ENCODE data around the gene ZFYVE16.

Gene ZFYVE16

GRCh38 chr5:80399526-80400239 is 8.2 kb upstream of the ZFYVE16 start (continued):
- TF ChIP-seq CTCF (tag by site-specific recombination; IDR thresholded peaks at IDR 0.05) (no peak), ZBTB20 (tag by site-specific recombination; IDR thresholded peaks at IDR 0.05) (no peak), ZNF24 (tag by site-specific recombination; IDR thresholded peaks at IDR 0.05) (0 out of 2 replicates have a peak, but pooled peaks have one; percentile 40), ZIC2 (tag by site-specific recombination; IDR thresholded peaks at IDR 0.05) (no peak), ZNF560 (tag by site-specific recombination; IDR thresholded peaks at IDR 0.05; ENCODE audit: borderline replicate concordance) (no peak), ZNF362 (tag by site-specific recombination; IDR thresholded peaks at IDR 0.05) (no peak), BCL11B (tag by site-specific recombination; IDR thresholded peaks at IDR 0.05; ENCODE audit: low read depth) (no peak), SP3 (tag by site-specific recombination; IDR thresholded peaks at IDR 0.05) (no peak; the same call in 1 of the 2 replicates), ZNF157 (tag by site-specific recombination; IDR thresholded peaks at IDR 0.05) (no peak), ZNF394 (tag by site-specific recombination; IDR thresholded peaks at IDR 0.05; ENCODE audit: borderline replicate concordance) (no peak), SCRT2 (tag by site-specific recombination; IDR thresholded peaks at IDR 0.05) (peak; percentile 32; the same call in 1 of the 2 replicates), ZNF518A (tag by site-specific recombination; conservative IDR thresholded peaks at IDR 0.05; ENCODE audit: low read depth) (0 out of 2 replicates have a peak, but pooled peaks have one; percentile 18), ZNF529 (tag by site-specific recombination; IDR thresholded peaks at IDR 0.05; ENCODE audit: insufficient replicate concordance) (no peak), ZNF488 (tag by site-specific recombination; IDR thresholded peaks at IDR 0.05) (no peak), ZEB2 (tag by site-specific recombination; IDR thresholded peaks at IDR 0.05) (no peak)
- TF ChIP-seq, protein P1, sequence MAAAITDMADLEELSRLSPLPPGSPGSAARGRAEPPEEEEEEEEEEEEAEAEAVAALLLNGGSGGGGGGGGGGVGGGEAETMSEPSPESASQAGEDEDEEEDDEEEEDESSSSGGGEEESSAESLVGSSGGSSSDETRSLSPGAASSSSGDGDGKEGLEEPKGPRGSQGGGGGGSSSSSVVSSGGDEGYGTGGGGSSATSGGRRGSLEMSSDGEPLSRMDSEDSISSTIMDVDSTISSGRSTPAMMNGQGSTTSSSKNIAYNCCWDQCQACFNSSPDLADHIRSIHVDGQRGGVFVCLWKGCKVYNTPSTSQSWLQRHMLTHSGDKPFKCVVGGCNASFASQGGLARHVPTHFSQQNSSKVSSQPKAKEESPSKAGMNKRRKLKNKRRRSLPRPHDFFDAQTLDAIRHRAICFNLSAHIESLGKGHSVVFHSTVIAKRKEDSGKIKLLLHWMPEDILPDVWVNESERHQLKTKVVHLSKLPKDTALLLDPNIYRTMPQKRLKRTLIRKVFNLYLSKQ (tag by site-specific recombination; IDR thresholded peaks at IDR 0.05; ENCODE audit: borderline replicate concordance) = no peak
- TF ChIP-seq, protein P2, sequence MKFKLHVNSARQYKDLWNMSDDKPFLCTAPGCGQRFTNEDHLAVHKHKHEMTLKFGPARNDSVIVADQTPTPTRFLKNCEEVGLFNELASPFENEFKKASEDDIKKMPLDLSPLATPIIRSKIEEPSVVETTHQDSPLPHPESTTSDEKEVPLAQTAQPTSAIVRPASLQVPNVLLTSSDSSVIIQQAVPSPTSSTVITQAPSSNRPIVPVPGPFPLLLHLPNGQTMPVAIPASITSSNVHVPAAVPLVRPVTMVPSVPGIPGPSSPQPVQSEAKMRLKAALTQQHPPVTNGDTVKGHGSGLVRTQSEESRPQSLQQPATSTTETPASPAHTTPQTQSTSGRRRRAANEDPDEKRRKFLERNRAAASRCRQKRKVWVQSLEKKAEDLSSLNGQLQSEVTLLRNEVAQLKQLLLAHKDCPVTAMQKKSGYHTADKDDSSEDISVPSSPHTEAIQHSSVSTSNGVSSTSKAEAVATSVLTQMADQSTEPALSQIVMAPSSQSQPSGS (tag by site-specific recombination; IDR thresholded peaks at IDR 0.05; ENCODE audit: low read depth) = 0 out of 2 replicates have a peak, but pooled peaks have one; percentile 33
- TF ChIP-seq, protein P3, sequence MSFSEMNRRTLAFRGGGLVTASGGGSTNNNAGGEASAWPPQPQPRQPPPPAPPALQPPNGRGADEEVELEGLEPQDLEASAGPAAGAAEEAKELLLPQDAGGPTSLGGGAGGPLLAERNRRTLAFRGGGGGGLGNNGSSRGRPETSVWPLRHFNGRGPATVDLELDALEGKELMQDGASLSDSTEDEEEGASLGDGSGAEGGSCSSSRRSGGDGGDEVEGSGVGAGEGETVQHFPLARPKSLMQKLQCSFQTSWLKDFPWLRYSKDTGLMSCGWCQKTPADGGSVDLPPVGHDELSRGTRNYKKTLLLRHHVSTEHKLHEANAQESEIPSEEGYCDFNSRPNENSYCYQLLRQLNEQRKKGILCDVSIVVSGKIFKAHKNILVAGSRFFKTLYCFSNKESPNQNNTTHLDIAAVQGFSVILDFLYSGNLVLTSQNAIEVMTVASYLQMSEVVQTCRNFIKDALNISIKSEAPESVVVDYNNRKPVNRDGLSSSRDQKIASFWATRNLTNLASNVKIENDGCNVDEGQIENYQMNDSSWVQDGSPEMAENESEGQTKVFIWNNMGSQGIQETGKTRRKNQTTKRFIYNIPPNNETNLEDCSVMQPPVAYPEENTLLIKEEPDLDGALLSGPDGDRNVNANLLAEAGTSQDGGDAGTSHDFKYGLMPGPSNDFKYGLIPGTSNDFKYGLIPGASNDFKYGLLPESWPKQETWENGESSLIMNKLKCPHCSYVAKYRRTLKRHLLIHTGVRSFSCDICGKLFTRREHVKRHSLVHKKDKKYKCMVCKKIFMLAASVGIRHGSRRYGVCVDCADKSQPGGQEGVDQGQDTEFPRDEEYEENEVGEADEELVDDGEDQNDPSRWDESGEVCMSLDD (tag by site-specific recombination; IDR thresholded peaks at IDR 0.05) = no peak
- TF ChIP-seq, protein P4, sequence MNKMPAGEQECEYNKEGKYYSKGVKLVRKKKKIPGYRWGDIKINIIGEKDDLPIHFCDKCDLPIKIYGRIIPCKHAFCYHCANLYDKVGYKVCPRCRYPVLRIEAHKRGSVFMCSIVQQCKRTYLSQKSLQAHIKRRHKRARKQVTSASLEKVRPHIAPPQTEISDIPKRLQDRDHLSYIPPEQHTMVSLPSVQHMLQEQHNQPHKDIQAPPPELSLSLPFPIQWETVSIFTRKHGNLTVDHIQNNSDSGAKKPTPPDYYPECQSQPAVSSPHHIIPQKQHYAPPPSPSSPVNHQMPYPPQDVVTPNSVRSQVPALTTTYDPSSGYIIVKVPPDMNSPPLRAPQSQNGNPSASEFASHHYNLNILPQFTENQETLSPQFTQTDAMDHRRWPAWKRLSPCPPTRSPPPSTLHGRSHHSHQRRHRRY (tag by site-specific recombination; IDR thresholded peaks at IDR 0.05) = no peak
- TF ChIP-seq, protein P5, sequence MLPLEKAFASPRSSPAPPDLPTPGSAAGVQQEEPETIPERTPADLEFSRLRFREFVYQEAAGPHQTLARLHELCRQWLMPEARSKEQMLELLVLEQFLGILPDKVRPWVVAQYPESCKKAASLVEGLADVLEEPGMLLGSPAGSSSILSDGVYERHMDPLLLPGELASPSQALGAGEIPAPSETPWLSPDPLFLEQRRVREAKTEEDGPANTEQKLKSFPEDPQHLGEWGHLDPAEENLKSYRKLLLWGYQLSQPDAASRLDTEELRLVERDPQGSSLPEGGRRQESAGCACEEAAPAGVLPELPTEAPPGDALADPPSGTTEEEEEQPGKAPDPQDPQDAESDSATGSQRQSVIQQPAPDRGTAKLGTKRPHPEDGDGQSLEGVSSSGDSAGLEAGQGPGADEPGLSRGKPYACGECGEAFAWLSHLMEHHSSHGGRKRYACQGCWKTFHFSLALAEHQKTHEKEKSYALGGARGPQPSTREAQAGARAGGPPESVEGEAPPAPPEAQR (tag by site-specific recombination; IDR thresholded peaks at IDR 0.05) = no peak

All from HEK293 (cell line).